NCI-H82 treated with DMSO at 0.1 percent for 48 hours (cell line): Measurements from ENCODE around the gene WNT9A.

ENCODE experiments used
- DNase-seq: peaks from one replicate; lab custom pipeline; 2025; ENCODE audit not compliant: unreplicated experiment; lab: John Stamatoyannopoulos, UW

WNT9A gene

GRCh38 chr1:227925582-227926198 is 22.0 kb downstream of the WNT9A start:
- no peak for DNase-seq

- DNase-seq: no peak
Observed at GRCh38 chr1:227924833-227925574, 22.7 kb downstream of the WNT9A start.

DNA sequence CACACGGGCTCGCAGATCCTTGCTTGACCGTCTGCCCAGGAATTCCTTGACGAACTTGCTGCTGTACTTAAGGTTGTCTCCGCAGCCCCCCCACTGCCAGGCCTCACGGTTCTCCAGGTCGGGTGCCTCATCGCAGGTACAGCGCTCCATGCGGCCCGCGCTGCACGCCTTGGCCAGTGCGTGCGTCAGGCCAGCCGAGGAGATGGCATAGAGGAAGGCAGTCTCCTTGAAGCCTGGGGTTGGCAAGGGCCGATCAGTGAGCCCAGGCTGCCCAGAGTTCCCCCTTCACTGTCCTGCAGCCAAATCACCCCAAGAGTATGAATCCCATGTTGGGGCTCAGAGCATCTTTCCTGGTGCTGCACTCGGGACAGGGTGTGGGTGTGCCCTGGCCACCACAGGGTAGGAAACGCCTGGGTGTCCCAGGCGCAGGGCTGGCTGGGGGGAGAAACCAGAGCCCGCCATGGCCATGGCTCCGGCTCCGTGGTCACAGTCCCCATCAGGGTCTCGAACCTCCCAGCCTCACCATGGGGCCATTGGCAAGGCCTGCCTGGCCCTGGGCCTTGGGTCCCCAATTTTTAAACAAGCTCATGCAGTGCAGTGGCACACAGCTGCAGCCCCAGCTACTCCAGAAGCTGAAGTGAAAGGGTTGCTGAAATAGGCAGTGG is 23.4 kb downstream of the WNT9A start:
- DNase-seq: no peak

GRCh38 chr1:227923353-227924167 is 24.2 kb downstream of the WNT9A start:
- no peak for DNase-seq

- no peak for DNase-seq
Observed at GRCh38 chr1:227922501-227923352, 25.0 kb downstream of the WNT9A start.

DNA sequence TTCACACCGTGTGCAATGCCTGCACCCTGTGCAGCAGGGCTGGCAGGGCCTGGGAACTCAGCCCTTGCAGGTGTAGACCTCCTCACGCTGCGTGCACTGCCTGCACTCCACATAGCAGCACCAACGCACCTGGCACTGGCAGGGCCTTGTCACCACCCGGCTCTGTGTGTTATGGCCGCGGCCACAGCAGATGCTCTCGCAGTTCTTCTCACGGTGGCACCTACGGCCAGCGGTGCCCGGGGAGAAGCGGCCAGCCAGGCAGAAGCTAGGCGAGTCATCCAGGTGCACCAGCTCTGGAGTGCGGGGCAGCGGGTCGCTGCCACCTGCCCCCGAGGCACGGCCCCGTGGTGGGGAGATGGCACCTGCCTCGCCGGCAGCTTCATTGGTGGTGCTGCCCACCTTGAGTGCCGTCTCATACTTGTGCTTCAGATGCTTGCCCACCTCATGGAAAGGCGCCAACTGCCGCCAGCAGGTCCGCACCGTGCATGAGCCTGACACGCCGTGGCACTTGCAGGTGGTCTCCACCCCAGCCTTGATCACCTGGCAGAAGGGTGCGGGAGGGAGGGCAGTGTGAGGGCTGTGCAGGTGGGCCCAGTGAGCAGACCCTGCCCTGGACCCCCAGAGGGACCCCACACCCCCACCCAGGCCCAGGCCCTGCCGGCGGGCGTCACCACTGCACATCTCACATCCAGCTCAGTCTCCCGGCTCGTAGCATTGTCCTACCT is 26.1 kb downstream of the WNT9A start:
- DNase-seq: no peak

DNA sequence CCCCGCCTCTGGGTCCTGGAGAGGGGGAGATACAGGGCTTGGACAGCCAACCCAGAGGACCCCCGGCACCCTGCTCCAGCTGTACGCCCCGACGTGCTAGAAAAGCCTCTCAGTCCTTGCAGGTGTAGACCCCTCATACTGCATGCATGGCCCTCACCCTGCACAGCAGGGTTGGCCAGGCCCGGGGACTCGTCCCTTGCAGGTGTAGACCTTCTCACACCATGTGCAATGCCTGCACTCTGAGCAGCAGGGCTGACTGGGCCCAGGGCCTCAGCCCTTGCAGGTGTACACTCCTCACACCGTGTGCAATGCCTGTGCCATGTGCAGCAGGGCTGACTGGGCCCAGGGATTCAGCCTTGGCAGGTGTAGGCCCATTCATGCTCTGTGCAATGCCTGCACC is 26.8 kb downstream of the WNT9A start:
- DNase-seq: no peak

DNA sequence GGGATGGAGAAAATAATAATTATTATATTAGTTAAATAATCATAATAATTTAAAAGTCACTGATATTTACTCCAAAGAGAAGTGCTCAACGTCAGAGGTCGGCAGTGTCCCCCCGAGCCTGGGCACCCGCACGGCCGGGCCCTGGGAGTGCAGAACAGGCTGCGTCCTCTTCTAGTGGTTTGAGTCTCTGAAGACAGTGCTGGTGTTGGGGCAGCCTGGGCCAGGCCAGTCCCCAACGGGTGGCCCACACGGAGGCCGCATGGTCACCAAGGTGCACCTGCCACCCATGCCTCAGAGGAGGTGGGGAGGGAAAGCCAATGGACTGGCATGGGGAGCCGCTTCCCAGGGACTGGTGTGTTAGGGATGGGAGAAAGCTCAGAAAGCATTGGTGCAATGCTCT is 27.3 kb downstream of the WNT9A start:
- DNase-seq: no peak

DNA sequence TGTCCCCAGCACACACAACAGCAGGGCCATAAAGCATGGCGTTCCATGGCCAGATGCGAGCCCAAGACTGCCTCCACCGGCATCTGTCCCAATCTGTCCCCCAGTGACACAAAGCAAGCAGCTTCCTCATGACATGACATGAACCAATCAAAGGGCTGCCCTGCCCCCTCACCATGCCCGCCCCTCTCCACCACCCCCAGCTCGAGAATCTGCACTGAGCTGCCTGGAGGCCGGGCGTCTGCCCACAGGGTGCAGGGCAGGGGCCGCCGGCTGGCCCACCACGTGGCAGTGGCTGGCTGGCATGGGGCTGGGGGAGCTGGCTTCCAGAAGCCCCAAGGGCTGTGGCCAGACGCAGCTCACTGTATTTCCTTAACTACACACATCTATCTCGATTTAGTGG is 27.8 kb downstream of the WNT9A start:
- peak; percentile 83 for DNase-seq

DNA sequence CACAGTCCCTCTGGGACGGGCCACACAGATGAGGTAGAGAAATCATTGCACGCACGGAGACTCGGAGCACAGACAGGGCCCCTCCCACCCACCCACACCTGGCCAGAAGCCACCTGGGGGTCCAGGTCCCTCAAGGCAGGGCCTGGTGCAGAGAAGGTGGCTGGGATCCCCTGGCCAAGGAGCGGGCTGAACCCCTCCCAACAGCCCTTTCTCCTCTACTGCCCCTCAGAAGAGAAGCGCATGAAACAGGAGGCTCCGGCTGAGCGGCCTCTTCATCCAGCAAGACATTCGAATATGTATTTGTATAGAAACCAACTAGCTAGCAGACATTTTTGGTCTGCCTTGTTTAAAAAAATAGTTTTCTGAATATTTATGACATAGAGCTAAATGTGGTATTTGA is 29.0 kb downstream of the WNT9A start:
- DNase-seq: no peak

DNA sequence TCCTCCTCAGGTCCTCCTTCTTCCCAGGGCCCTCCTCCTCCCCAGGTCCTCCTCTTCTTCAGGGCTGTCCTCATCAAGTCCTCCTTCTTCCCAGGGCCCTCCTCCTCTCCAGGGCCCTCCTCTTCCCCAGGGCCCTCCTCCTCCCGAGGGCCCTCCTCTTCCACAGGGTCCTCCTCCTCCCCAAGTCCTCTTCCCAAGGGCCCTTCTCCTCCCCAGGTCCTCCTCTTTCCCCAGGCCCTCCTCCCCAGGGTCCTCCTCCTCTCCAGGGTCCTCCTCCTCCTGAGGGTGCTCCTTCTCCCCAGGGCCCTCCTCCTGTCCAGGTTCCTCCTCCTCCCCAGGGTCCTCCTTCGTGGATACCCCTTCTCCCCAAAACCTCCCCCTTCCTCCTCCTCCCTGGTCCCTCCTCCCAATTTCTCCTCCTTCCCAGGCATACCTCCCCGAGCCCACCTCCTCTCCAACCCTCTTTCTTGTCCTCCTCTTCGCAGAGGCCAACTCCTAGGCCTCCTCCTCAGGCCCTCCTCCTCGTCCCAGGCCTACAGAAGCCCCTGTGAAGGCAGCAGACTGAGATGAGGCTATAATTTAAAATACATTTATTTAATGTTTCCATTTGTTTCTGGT is 29.5 kb downstream of the WNT9A start:
- no peak for DNase-seq

DNA sequence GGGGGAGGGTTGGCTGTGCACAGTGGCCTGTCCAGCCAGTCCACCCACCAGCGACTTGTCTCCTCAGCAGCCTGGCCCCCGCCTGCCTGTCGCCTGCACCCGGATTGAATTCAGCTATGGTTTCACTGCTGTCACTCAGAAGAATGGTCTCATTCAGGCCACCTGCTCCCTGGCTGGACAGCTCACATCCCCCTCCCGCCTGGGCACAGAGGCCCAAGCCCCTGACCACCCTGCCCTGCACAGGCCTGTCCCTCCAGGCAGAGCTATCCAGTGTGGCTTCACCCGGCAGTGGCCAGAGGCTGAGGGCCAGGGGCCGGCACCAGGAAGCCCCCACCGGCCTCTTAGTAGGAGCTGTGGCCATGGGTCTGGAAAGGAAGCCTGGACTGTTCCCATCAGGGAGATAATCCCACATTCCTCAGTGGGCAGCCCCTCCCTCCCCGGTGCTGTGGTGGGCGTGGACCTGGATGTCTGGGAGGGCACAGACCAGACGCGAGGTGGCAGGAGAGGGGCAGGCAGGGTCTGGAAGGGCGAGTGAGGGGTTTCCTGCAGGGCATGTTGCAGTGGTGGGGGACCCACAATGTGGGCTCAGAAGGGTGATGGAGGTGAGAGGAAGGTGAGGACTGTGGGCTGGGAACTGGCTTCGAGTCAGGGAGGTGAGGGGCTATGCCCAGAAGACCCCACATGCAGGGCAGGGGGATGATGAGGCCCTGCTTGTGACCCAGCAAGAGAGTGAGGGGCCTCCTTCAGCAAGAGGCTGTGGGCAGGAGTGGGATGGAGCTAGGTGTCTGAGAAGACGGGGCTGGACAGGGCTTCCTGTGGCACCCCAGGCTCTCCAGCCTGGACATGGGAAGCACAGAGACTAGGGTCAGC is 30.4 kb downstream of the WNT9A start:
- peak; percentile 44 for DNase-seq

- DNase-seq: no peak
Observed at GRCh38 chr1:227916655-227917054, 31.1 kb downstream of the WNT9A start.

DNA sequence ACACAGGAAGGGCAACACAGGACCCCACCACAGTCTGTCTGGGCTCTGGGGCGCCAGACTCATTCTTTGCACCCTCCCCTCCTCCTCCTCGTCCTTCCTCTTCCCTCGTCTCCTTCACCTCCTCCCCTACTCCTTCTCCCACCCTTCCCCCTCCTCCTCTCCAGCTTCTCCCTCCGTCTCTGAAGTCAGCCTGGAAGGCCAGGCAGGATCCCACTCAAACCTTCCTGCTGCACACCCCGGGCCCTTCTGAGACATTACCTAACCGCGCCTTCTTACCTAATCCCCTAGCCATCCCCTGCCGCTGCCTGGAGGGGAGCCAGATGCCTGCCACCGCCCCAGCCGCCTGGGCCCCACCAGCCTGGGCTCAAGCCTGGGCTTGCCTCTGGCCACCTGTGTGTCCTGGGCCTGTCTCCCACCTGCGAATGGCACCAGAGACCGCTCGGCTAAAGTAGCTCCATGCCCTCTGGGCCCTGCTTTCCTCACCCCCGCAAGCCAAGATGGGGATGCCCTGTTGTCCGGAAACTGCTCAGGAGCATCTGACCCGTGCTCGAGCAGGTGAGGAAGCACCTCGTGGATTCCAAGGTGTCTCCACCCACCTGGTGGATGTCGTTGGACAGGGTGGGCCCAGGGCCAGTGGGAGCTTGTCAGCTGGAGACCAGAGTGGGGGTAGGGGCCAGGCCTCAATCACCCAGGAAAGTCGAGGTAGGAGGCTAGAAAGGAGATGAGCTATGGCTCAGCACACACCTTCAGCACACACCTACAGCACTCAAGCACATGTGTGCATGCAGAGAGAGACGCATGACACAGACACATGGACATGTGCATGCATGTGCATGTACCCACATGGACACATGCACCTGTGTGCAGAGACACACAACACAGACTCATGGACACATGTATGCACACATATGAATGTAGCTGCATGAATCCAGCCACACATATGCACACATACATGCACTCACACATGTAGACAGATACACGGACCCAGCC is 31.9 kb downstream of the WNT9A start:
- peak; percentile 40 for DNase-seq

DNA sequence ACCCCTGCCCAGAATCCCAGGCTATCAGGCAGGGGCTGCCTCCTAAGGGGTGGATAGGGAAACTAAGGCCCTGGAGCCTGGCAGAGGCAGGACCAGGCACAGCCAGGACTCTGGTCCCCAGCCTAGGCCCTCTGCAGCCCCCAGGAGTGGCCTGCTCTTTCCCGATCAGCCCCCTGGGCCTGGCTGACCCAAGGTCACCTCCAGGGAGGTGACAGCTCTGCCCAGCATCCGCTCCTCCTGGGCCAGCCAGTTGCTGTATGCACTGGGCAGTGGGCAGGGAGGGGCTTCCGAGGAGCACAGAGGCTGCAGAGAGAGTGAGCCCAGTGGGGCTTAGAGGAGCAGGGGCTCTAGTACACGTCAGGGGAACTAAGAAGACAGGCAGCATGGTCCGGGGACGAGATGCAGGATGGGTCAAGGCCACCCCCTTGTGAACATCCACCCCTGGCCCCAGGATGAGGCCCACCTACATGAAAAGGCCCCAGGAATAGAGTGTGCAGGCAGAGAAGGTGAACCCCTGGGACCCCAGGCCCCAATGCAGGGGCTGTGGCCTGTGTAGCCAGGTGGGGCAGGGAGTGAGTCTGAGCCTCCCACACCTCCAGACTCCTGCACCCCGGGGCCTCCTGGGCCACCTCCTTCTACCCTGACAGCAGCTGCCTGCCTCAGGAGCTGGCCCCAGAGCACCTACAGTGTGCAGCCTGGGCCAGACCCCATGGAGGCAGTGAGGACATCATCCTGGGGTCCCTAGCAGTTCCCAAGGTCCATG is 32.8 kb downstream of the WNT9A start:
- no peak for DNase-seq
